ENCODE measurements around the gene TRAF1.

TRAF1 gene

DNA sequence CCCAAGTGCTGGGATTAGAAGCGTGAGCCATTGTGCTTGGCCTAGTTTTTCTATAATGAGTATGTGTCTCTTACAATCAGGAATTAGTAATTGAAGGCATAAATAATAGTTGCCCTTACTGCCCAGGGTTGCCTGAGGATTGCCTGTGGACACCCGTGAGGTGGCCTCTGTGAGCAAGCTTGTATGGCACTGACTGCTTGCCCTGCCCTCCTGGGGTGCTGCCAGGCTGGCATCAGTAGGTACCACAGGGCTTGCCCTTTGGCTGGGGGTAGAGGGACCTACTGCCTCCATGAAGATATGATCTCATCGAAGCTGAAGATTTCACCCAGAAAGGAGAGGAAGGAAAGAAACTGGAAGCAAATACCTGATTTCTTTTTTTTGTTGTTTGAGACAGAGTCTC lies 25.8 kb downstream of the TRAF1 start:
- H3K27me3 ChIP-seq (ENCODE audit: insufficient read depth, low read length, poor library complexity, severe bottlenecking) = no peaks in the 10 kb centered on the region
- no peaks in the 10 kb centered on the region for H3K36me3 ChIP-seq (ENCODE audit: insufficient read depth, low read length)
- no peak overlapping the region for H3K4me3 ChIP-seq (ENCODE audit: low read length, poor library complexity, severe bottlenecking)
- no peaks in the 10 kb centered on the region for H3K9me3 ChIP-seq (ENCODE audit: insufficient read depth, low read depth, low read length)
- no peak overlapping the region for H3K9ac ChIP-seq (ENCODE audit: low read depth, low read length, poor library complexity, severe bottlenecking)
- no peak overlapping the region for H3K4me2 ChIP-seq (ENCODE audit: low read depth, low read length, poor library complexity, severe bottlenecking)
- TF ChIP-seq, protein P1, sequence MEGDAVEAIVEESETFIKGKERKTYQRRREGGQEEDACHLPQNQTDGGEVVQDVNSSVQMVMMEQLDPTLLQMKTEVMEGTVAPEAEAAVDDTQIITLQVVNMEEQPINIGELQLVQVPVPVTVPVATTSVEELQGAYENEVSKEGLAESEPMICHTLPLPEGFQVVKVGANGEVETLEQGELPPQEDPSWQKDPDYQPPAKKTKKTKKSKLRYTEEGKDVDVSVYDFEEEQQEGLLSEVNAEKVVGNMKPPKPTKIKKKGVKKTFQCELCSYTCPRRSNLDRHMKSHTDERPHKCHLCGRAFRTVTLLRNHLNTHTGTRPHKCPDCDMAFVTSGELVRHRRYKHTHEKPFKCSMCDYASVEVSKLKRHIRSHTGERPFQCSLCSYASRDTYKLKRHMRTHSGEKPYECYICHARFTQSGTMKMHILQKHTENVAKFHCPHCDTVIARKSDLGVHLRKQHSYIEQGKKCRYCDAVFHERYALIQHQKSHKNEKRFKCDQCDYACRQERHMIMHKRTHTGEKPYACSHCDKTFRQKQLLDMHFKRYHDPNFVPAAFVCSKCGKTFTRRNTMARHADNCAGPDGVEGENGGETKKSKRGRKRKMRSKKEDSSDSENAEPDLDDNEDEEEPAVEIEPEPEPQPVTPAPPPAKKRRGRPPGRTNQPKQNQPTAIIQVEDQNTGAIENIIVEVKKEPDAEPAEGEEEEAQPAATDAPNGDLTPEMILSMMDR (conservative IDR thresholded peaks at IDR 0.05; ENCODE audit: low read length) = no peak
- no peak for TF ChIP-seq EZH2phosphoT487 (IDR thresholded peaks at IDR 0.05; ENCODE audit: borderline replicate concordance)
- peaks cover 79% of the 10 kb centered on the region for H3K4me1 ChIP-seq (ENCODE audit: insufficient read depth, low read length, poor library complexity, severe bottlenecking)
- H2AFZ ChIP-seq (ENCODE audit: low read length) = no peak overlapping the region
- H4K20me1 ChIP-seq (ENCODE audit: insufficient read depth, low read length, poor library complexity, severe bottlenecking) = no peaks in the 10 kb centered on the region
- peaks cover 4% of the 10 kb centered on the region; the same call in 1 of the 2 replicates for H3F3A ChIP-seq (ENCODE audit: low read depth)
- H3K79me2 ChIP-seq (ENCODE audit: insufficient read depth, low read length) = no peaks in the 10 kb centered on the region
- H3K9me2 ChIP-seq (replicated peaks; ENCODE audit: low read depth, low read length) = no peaks in the 10 kb centered on the region

DNA sequence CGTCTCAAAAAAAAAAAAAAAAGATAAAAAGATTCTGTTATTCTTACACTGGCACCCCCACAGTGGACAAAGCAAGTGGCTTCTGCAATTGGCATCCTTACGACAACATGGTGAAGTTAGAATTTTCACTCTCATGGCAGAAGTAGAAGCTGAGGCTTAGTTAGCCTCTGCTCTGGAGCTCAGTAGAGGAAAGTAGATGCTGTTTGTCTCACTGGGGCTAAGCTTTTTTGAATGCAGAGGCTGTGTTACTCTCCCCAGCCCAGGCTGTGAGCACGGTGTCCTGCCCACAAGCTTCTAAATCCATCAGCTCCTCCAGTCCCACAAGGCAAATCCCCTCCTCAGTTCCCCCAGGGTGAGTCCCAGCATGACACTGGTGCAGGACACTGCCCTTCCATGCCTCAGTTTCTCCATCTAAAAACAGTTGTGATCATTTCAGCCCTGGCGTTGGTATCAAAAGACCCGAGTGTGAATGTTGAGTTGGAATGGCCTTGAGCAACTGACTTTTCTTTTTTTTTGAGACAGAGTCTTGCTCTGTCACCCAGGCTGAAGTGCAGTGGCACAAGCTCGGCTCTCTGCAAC lies 27.0 kb downstream of the TRAF1 start:
- Histone ChIP-seq H2AFZ (ENCODE audit: low read length) (no peak overlapping the region), H4K20me1 (ENCODE audit: insufficient read depth, low read length, poor library complexity, severe bottlenecking) (no peaks in the 10 kb centered on the region), H3K4me3 (ENCODE audit: low read length, poor library complexity, severe bottlenecking) (no peak overlapping the region), H3K27me3 (ENCODE audit: insufficient read depth, low read length, poor library complexity, severe bottlenecking) (no peaks in the 10 kb centered on the region), H3K9me3 (ENCODE audit: insufficient read depth, low read depth, low read length) (no peaks in the 10 kb centered on the region), H3K9me2 (replicated peaks; ENCODE audit: low read depth, low read length) (no peaks in the 10 kb centered on the region), H3K36me3 (ENCODE audit: insufficient read depth, low read length) (no peaks in the 10 kb centered on the region), H3F3A (ENCODE audit: low read depth) (peaks cover 4% of the 10 kb centered on the region; the same call in 1 of the 2 replicates), H3K4me1 (ENCODE audit: insufficient read depth, low read length, poor library complexity, severe bottlenecking) (peaks cover 75% of the 10 kb centered on the region), H3K4me2 (ENCODE audit: low read depth, low read length, poor library complexity, severe bottlenecking) (no peak overlapping the region), H3K79me2 (ENCODE audit: insufficient read depth, low read length) (no peaks in the 10 kb centered on the region), H3K9ac (ENCODE audit: low read depth, low read length, poor library complexity, severe bottlenecking) (no peak overlapping the region)
- no peak for TF ChIP-seq EZH2phosphoT487 (IDR thresholded peaks at IDR 0.05; ENCODE audit: borderline replicate concordance)
- TF ChIP-seq, protein P1 (conservative IDR thresholded peaks at IDR 0.05; ENCODE audit: low read length) = no peak

DNA sequence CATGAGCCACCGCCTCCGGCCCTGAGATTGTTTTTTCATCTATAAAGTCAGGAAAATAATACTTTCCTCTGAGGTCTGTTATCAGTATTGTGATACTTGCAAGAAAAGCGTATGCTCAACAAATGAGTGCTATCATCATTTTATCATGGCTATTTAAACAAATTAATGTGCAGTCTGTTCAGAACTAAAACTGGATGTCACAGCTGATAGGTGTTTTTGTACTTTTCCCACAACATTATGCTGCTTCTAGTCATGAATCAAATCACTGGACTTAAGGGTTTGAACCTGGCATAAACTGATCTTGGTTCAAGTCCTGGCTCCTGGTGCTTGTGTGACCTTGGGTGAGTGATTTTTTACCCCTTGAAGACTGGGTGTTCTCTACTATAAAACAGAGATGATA lies 28.2 kb downstream of the TRAF1 start:
- H3K9me2 ChIP-seq (replicated peaks; ENCODE audit: low read depth, low read length) = no peaks in the 10 kb centered on the region
- no peaks in the 10 kb centered on the region for H3K36me3 ChIP-seq (ENCODE audit: insufficient read depth, low read length)
- peak overlapping the region; percentile 61 for H3K9ac ChIP-seq (ENCODE audit: low read depth, low read length, poor library complexity, severe bottlenecking)
- no peaks in the 10 kb centered on the region for H3K27me3 ChIP-seq (ENCODE audit: insufficient read depth, low read length, poor library complexity, severe bottlenecking)
- no peaks in the 10 kb centered on the region for H3K79me2 ChIP-seq (ENCODE audit: insufficient read depth, low read length)
- no peak overlapping the region for H3K4me3 ChIP-seq (ENCODE audit: low read length, poor library complexity, severe bottlenecking)
- no peak overlapping the region for H3K4me2 ChIP-seq (ENCODE audit: low read depth, low read length, poor library complexity, severe bottlenecking)
- TF ChIP-seq, protein P1 (conservative IDR thresholded peaks at IDR 0.05; ENCODE audit: low read length) = no peak
- TF ChIP-seq EZH2phosphoT487 (IDR thresholded peaks at IDR 0.05; ENCODE audit: borderline replicate concordance) = no peak
- peaks cover 4% of the 10 kb centered on the region; the same call in 1 of the 2 replicates for H3F3A ChIP-seq (ENCODE audit: low read depth)
- no peak overlapping the region for H2AFZ ChIP-seq (ENCODE audit: low read length)
- no peaks in the 10 kb centered on the region for H4K20me1 ChIP-seq (ENCODE audit: insufficient read depth, low read length, poor library complexity, severe bottlenecking)
- H3K4me1 ChIP-seq (ENCODE audit: insufficient read depth, low read length, poor library complexity, severe bottlenecking) = peaks cover 72% of the 10 kb centered on the region
- H3K9me3 ChIP-seq (ENCODE audit: insufficient read depth, low read depth, low read length) = no peaks in the 10 kb centered on the region
